ENCODE measurements around the gene WDR26. TPM values are rescaled to one million over a fixed set of nuclear protein-coding genes. Genes with fewer than 3 reads are reported as not detected.
"Not testable (repeated sequence)": the region's sequence is repeated elsewhere in the genome, so short reads cannot be mapped to it uniquely, and the experiment has no call there.

Gene WDR26
- total and polyA plus RNA-seq, 2 experiments from 2014 or later = 10.7 to 43.4 TPM

GRCh38 chr1:224430511-224431113, 4.0 kb downstream of the WDR26 start:
- H3K27ac ChIP-seq = peak overlapping the region; percentile 82
- H3K9me3 ChIP-seq (ENCODE audit: low read depth) = no peaks in the 10 kb centered on the region
- peaks cover 54% of the 10 kb centered on the region for H3K4me1 ChIP-seq (ENCODE audit: insufficient read depth)

DNA sequence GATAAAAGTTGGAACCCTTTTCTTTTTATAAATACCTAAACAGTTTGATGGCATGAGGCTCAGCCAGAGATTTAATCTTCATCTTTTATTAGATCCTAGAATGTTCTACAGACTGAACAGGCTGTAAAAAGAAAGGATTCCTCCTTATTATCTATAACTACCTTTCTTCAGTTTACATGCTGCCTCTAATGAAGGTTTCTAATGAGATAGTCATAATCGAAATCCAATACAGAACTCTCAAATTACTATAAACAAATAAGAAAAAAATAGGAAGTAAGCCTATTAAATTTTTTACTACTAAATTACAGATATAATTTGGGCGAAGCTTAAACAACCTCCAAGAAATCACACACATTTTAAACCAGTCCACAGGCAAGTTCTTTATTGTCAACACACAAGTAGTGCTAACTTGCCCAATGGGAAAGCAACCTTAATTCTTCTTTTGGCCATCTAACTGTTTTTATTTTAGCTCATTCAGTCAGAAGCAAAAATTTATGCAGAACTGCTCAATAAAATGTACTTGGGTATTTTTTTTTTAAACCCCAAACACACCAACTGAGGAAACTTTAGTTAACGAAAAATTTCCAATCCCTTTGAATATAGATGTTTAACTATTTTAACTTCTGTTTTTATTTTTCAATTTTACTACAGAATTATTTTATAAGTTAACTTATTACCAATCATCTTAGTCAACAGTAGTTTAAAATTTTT, 4.8 kb downstream of the WDR26 start:
- Histone ChIP-seq H2AFZ (no peak overlapping the region), H3K4me3 (peak overlapping the region; percentile 89), H3K9ac (peak overlapping the region; percentile 92), H3K27ac (peak overlapping the region; percentile 82), H3K4me1 (ENCODE audit: insufficient read depth) (peaks cover 55% of the 10 kb centered on the region), H4K20me1 (ENCODE audit: insufficient read depth) (peaks cover 6% of the 10 kb centered on the region; the same call in 1 of the 2 replicates), H3K36me3 (ENCODE audit: low read depth) (peaks cover 46% of the 10 kb centered on the region), H3K9me3 (ENCODE audit: low read depth) (no peaks in the 10 kb centered on the region), H3K27me3 (replicated peaks; ENCODE audit: insufficient read depth) (no peaks in the 10 kb centered on the region), H3F3A (ENCODE audit: insufficient read depth) (peaks cover 53% of the 10 kb centered on the region), H3K9me2 (ENCODE audit: insufficient read depth) (no peaks in the 10 kb centered on the region), H3K4me2 (ENCODE audit: unreplicated experiment) (peak overlapping the region; percentile 98), H3K79me2 (ENCODE audit: insufficient read depth) (peaks cover 94% of the 10 kb centered on the region)
- 63 to 68% methylated on average over 3 of the region's 3 CpGs for WGBS, 2 experiments (ENCODE audit: low coverage in 1 of 2, low lambda C conversion rate in 2 of 2, missing lambda C conversion rate in 2 of 2)
- in situ Hi-C loops (cut with MboI) = no loop called here
- TF ChIP-seq EZH2 (IDR thresholded peaks at IDR 0.05; ENCODE audit: insufficient read depth, poor library complexity, severe bottlenecking) (no peak), EZH2phosphoT487 (IDR thresholded peaks at IDR 0.05; ENCODE audit: insufficient read depth, low read depth) (no peak)
- no peak for DNase-seq

More at GRCh38 chr1:224430511-224431113, 4.0 kb downstream of the WDR26 start:
- H3F3A ChIP-seq (ENCODE audit: insufficient read depth) = peaks cover 60% of the 10 kb centered on the region
- no peaks in the 10 kb centered on the region for H3K9me2 ChIP-seq (ENCODE audit: insufficient read depth)
- peak overlapping the region; percentile 89 for H3K4me3 ChIP-seq
- H3K79me2 ChIP-seq (ENCODE audit: insufficient read depth) = peaks cover 94% of the 10 kb centered on the region
- in situ Hi-C loops (cut with MboI) = no loop called here
- TF ChIP-seq EZH2 (IDR thresholded peaks at IDR 0.05; ENCODE audit: insufficient read depth, poor library complexity, severe bottlenecking) = no peak
- TF ChIP-seq EZH2phosphoT487 (IDR thresholded peaks at IDR 0.05; ENCODE audit: insufficient read depth, low read depth) = no peak
- DNase-seq = peak; percentile 86
- H4K20me1 ChIP-seq (ENCODE audit: insufficient read depth) = peaks cover 6% of the 10 kb centered on the region; the same call in 1 of the 2 replicates
- no peak overlapping the region for H2AFZ ChIP-seq
- peak overlapping the region; percentile 92 for H3K9ac ChIP-seq
- no peaks in the 10 kb centered on the region for H3K27me3 ChIP-seq (replicated peaks; ENCODE audit: insufficient read depth)
- peak overlapping the region; percentile 98 for H3K4me2 ChIP-seq (ENCODE audit: unreplicated experiment)
- H3K36me3 ChIP-seq (ENCODE audit: low read depth) = peaks cover 38% of the 10 kb centered on the region
- WGBS, 2 experiments (ENCODE audit: low coverage in 1 of 2, low lambda C conversion rate in 2 of 2, missing lambda C conversion rate in 2 of 2) = 5 to 6% methylated on average over 2 of the region's 2 CpGs

DNA sequence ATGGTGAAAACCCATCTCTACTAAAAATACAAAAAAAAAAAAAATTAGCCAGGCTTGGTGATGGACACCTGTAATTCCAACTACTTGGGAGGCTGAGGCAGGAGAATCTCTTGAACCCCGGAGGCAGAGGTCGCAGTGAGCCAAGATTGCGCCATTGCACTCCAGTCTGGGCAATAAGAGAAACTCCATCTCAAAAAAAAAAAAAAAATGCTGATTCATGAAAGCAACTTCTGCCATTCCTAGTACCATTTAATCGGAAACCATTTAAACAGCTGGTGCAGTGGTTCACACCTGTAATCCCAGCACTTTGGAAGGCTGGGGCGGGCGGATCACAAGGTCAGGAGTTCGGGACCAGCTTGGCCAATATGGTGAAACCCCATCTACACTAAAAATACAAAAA, 5.9 kb downstream of the WDR26 start:
- 98 to 99% methylated on average over 7 of the region's 7 CpGs for WGBS, 2 experiments (ENCODE audit: low coverage in 1 of 2, low lambda C conversion rate in 2 of 2, missing lambda C conversion rate in 2 of 2)
- H3K4me2 ChIP-seq (ENCODE audit: unreplicated experiment); H3K9ac ChIP-seq; H3K27me3 ChIP-seq (replicated peaks; ENCODE audit: insufficient read depth); H3K9me2 ChIP-seq (ENCODE audit: insufficient read depth); H2AFZ ChIP-seq; H4K20me1 ChIP-seq (ENCODE audit: insufficient read depth); H3K9me3 ChIP-seq (ENCODE audit: low read depth); DNase-seq; in situ Hi-C loops (cut with MboI); H3K4me3 ChIP-seq: not testable (repeated sequence)
- Histone ChIP-seq H3K27ac (0 out of 2 replicates have a peak overlapping the region, but pooled peaks have one; percentile 82), H3K4me1 (ENCODE audit: insufficient read depth) (peaks cover 55% of the 10 kb centered on the region), H3K79me2 (ENCODE audit: insufficient read depth) (peaks cover 98% of the 10 kb centered on the region), H3K36me3 (ENCODE audit: low read depth) (peaks cover 56% of the 10 kb centered on the region), H3F3A (ENCODE audit: insufficient read depth) (peaks cover 53% of the 10 kb centered on the region)

DNA sequence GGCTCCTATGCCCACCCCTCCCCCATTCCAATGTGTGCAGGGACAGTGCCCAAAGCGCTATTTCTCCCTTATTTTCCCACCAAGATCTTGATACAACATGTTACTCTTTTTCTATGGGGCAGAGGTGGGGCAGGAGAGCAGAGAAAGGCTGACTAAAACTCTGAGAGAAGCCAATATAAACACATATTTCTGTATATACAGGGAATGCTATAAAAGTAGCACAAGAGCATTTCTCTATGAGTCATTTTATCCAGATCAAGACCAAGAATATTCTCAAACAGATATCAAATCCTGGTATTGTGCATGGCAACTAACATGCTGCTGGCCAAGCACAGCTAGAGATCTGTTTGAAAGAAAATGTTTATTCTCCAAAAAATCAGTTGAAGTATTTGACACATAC, 7.3 kb downstream of the WDR26 start:
- H3K4me3 ChIP-seq = peak overlapping the region; percentile 30; the same call in 1 of the 2 replicates
- H3K36me3 ChIP-seq (ENCODE audit: low read depth) = peaks cover 70% of the 10 kb centered on the region
- peaks cover 55% of the 10 kb centered on the region for H3K4me1 ChIP-seq (ENCODE audit: insufficient read depth)
- H4K20me1 ChIP-seq (ENCODE audit: insufficient read depth) = no peaks in the 10 kb centered on the region; the same call in 1 of the 2 replicates
- DNase-seq = peak; percentile 89
- H3K79me2 ChIP-seq (ENCODE audit: insufficient read depth) = peaks cover 98% of the 10 kb centered on the region
- WGBS, 2 experiments (ENCODE audit: low coverage in 1 of 2, low lambda C conversion rate in 2 of 2, missing lambda C conversion rate in 2 of 2) = 87 to 93% methylated on average over 1 of the region's 1 CpG
- H3K4me2 ChIP-seq (ENCODE audit: unreplicated experiment) = peak overlapping the region; percentile 66
- no peaks in the 10 kb centered on the region for H3K9me2 ChIP-seq (ENCODE audit: insufficient read depth)
- H2AFZ ChIP-seq = no peak overlapping the region
- H3F3A ChIP-seq (ENCODE audit: insufficient read depth) = peaks cover 43% of the 10 kb centered on the region
- TF ChIP-seq EZH2 (IDR thresholded peaks at IDR 0.05; ENCODE audit: insufficient read depth, poor library complexity, severe bottlenecking) = no peak
- no peak for TF ChIP-seq EZH2phosphoT487 (IDR thresholded peaks at IDR 0.05; ENCODE audit: insufficient read depth, low read depth)
- no peaks in the 10 kb centered on the region for H3K27me3 ChIP-seq (replicated peaks; ENCODE audit: insufficient read depth)
- peak overlapping the region; percentile 30; the same call in 1 of the 2 replicates for H3K9ac ChIP-seq
- in situ Hi-C loops (cut with MboI) = no loop called here
- no peaks in the 10 kb centered on the region for H3K9me3 ChIP-seq (ENCODE audit: low read depth)
- H3K27ac ChIP-seq = peak overlapping the region; percentile 74

GRCh38 chr1:224426869-224427268, 7.7 kb downstream of the WDR26 start:
- H2AFZ ChIP-seq; H3K9me2 ChIP-seq (ENCODE audit: insufficient read depth); DNase-seq; in situ Hi-C loops (cut with MboI); H3K9me3 ChIP-seq (ENCODE audit: low read depth); H3K27me3 ChIP-seq (replicated peaks; ENCODE audit: insufficient read depth); H4K20me1 ChIP-seq (ENCODE audit: insufficient read depth); H3K9ac ChIP-seq; H3K4me3 ChIP-seq: not testable (repeated sequence)
- WGBS, 2 experiments (ENCODE audit: low coverage in 1 of 2, low lambda C conversion rate in 2 of 2, missing lambda C conversion rate in 2 of 2) = 90 to 94% methylated on average over 8 of the region's 8 CpGs
- Histone ChIP-seq H3K79me2 (ENCODE audit: insufficient read depth) (peaks cover 98% of the 10 kb centered on the region), H3F3A (ENCODE audit: insufficient read depth) (peaks cover 38% of the 10 kb centered on the region), H3K4me1 (ENCODE audit: insufficient read depth) (peaks cover 53% of the 10 kb centered on the region), H3K27ac (peak overlapping the region; percentile 74), H3K4me2 (ENCODE audit: unreplicated experiment) (peak overlapping the region; percentile 66), H3K36me3 (ENCODE audit: low read depth) (peaks cover 73% of the 10 kb centered on the region)
